Progenitor cell of endocrine pancreas (in vitro differentiated cells): ENCODE data around the gene KLHDC4. TPM values are rescaled to one million over a fixed set of nuclear protein-coding genes. Genes with fewer than 3 reads are reported as not detected.

Experiments
- DNase-seq: peaks from one replicate; pipeline ENCODE4 v3.0.0; 2021; ENCODE audit warnings: low spot score; ENCODE audit not compliant: unreplicated experiment
- H3K27ac Mint-ChIP-seq: 2 replicates; pipeline ENCODE4 v1.8.0; 2021; ENCODE audit warnings: mild to moderate bottlenecking, moderate library complexity, mixed read lengths
- H3K27me3 Mint-ChIP-seq: 2 replicates; pipeline ENCODE4 v1.8.0; 2021; ENCODE audit warnings: mixed read lengths
- H3K36me3 Mint-ChIP-seq: 2 replicates; pipeline ENCODE4 v1.8.0; 2022; ENCODE audit warnings: mixed read lengths; ENCODE audit not compliant: insufficient read depth
- H3K4me1 Mint-ChIP-seq: 2 replicates; pipeline ENCODE4 v1.8.0; 2021; ENCODE audit warnings: low read depth, mixed read lengths
- H3K4me3 Mint-ChIP-seq: 2 replicates; pipeline ENCODE4 v1.8.0; 2021; ENCODE audit warnings: low read depth, mild to moderate bottlenecking, moderate library complexity, mixed read lengths
- H3K9me3 Mint-ChIP-seq: 2 replicates; pipeline ENCODE4 v1.8.0; 2021; ENCODE audit warnings: low read depth, mixed read lengths
- total RNA-seq: library from RNA; stranded (reverse); gene quantifications from 2 replicates; pipeline ENCODE4 v1.2.1, GENCODE V29; 2021
- TF ChIP-seq, protein P1 (sequence below): fragments of 200-600 bp; sonication (generic); IDR thresholded peaks from one replicate; pipeline ENCODE4 v1.5.0; 2021; ENCODE audit warnings: antibody characterized with exemption, mild to moderate bottlenecking; ENCODE audit not compliant: unreplicated experiment

The KLHDC4 gene
- total RNA-seq, 1 donor from 2014 or later = 58.8 TPM

DNA sequence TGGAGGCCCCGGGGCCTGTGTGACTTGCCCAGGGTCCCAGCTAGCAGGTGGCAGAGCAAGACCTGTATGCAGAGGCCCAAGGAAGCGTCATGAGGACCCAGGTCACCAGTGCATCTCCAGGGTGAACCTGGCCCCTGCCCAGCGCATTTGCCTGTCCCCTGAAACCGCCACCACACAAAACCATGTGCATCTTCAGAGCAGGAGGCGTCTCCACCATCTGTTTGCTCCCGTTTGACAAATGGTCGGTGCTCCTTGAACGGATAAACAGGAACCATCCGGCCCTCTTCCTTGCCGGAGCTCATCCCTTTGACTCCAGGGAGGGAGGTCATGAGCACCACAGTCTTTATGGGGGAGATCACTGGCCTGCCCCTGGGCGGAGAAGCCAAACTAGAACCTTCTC lies 101.0 kb downstream of the KLHDC4 start:
- Mint-ChIP-seq H3K36me3 (no peaks in the 10 kb centered on the region), H3K9me3 (no peaks in the 10 kb centered on the region), H3K27me3 (no peaks in the 10 kb centered on the region), H3K4me1 (no peaks in the 10 kb centered on the region), H3K27ac (no peak overlapping the region), H3K4me3 (no peak overlapping the region)
- TF ChIP-seq, protein P1, sequence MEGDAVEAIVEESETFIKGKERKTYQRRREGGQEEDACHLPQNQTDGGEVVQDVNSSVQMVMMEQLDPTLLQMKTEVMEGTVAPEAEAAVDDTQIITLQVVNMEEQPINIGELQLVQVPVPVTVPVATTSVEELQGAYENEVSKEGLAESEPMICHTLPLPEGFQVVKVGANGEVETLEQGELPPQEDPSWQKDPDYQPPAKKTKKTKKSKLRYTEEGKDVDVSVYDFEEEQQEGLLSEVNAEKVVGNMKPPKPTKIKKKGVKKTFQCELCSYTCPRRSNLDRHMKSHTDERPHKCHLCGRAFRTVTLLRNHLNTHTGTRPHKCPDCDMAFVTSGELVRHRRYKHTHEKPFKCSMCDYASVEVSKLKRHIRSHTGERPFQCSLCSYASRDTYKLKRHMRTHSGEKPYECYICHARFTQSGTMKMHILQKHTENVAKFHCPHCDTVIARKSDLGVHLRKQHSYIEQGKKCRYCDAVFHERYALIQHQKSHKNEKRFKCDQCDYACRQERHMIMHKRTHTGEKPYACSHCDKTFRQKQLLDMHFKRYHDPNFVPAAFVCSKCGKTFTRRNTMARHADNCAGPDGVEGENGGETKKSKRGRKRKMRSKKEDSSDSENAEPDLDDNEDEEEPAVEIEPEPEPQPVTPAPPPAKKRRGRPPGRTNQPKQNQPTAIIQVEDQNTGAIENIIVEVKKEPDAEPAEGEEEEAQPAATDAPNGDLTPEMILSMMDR = no peak
- no peak for DNase-seq

- H3K36me3 Mint-ChIP-seq = no peaks in the 10 kb centered on the region
- no peaks in the 10 kb centered on the region for H3K27me3 Mint-ChIP-seq
- no peak for DNase-seq
Observed at GRCh38 chr16:87662254-87663204, 103.3 kb downstream of the KLHDC4 start.

GRCh38 chr16:87661561-87661960 lies 104.2 kb downstream of the KLHDC4 start:
- peak overlapping the region; percentile 71 for H3K27ac Mint-ChIP-seq
- TF ChIP-seq, protein P1 = no peak
- no peaks in the 10 kb centered on the region for H3K27me3 Mint-ChIP-seq
- no peaks in the 10 kb centered on the region for H3K9me3 Mint-ChIP-seq
- no peak overlapping the region for H3K4me3 Mint-ChIP-seq
- no peaks in the 10 kb centered on the region for H3K36me3 Mint-ChIP-seq
- DNase-seq = peak; percentile 71
- no peaks in the 10 kb centered on the region for H3K4me1 Mint-ChIP-seq

More at GRCh38 chr16:87662254-87663204, 103.3 kb downstream of the KLHDC4 start:
- TF ChIP-seq, protein P1 = no peak
- Mint-ChIP-seq H3K27ac (no peak overlapping the region), H3K4me3 (no peak overlapping the region), H3K9me3 (no peaks in the 10 kb centered on the region), H3K4me1 (no peaks in the 10 kb centered on the region)

DNA sequence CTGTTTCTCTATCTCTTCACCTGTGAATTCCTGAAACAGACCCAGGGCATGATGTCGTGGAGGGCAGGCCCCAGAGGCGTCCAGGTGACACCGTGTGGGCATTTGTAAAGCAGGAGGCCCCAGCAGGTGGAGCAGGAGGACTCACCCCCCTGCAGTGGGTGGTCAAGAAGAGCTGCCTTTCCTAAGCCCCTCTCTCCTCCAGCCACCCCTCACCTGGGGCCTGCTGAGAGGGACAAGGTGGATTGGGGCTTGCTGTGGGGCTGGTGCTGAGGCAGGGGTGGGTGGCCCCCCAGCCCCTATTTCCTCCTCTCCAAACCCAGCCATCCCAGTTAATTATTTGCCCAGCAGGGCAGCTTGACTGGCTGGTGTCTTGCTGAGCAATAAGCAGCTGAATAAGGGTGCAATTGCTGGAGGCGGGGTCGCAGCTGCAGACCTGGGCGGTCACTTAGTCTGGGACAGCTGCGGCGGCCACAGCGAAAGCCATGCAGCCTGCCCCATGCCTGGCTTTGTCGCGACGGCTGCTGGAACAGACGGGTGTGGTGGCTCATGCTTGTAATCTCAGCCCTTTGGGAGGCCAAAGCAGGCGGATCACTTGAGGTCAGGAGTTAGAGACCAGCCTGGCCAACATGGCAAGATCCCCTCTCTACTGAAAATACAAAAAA lies 107.1 kb downstream of the KLHDC4 start:
- H3K4me3 Mint-ChIP-seq = no peak overlapping the region
- peaks cover 1% of the 10 kb centered on the region for H3K36me3 Mint-ChIP-seq
- H3K9me3 Mint-ChIP-seq = no peaks in the 10 kb centered on the region
- H3K27ac Mint-ChIP-seq = no peak overlapping the region
- DNase-seq = no peak
- H3K27me3 Mint-ChIP-seq = no peaks in the 10 kb centered on the region
- H3K4me1 Mint-ChIP-seq = no peaks in the 10 kb centered on the region
- TF ChIP-seq, protein P1 = no peak

Other genes with a start within 250 kb of the KLHDC4 start
- 23.1 and 26.4 TPM in 2 replicates for gene JPH3, start 163.5 kb downstream of the KLHDC4 start, total RNA-seq
- 42.2 and 51.5 TPM in 2 replicates for gene SLC7A5, start 103.5 kb upstream of the KLHDC4 start, total RNA-seq
- gene CA5A, start 170.5 kb upstream of the KLHDC4 start, total RNA-seq = 0.36 TPM in 1 of 2 replicates, not detected in the other
- gene BANP, start 185.4 kb upstream of the KLHDC4 start, total RNA-seq = 41.5 and 53.9 TPM in 2 replicates